HEK293T (cell line): Measurements from ENCODE around the gene TREML4.

ENCODE experiments used
- ARNT ChIP-seq: fragments of 450-650 bp; IDR thresholded peaks from 2 replicates; pipeline ENCODE4 v1.6.1; 2017; ENCODE audit warnings: mild to moderate bottlenecking
- BHLHE40 ChIP-seq: fragments of 450-650 bp; IDR thresholded peaks from 2 replicates; pipeline ENCODE4 v1.6.1; 2016; ENCODE audit warnings: mild to moderate bottlenecking, moderate library complexity, borderline replicate concordance
- CTBP1 ChIP-seq: fragments of 450-650 bp; IDR thresholded peaks from 2 replicates; pipeline ENCODE4 v1.6.1; 2016; ENCODE audit warnings: borderline replicate concordance
- FOXK2 ChIP-seq: fragments of 450-650 bp; IDR thresholded peaks from 2 replicates; pipeline ENCODE4 v1.6.1; 2016; ENCODE audit warnings: mild to moderate bottlenecking
- SUZ12 ChIP-seq: fragments of 450-650 bp; IDR thresholded peaks from 2 replicates; pipeline ENCODE4 v1.6.1; 2016; ENCODE audit warnings: mild to moderate bottlenecking

- TF ChIP-seq SUZ12 (no peak), CTBP1 (no peak), BHLHE40 (no peak), ARNT (no peak), FOXK2 (no peak)
Measured at GRCh38 chr6:41256383-41256782, 28.2 kb downstream of the TREML4 start.
